NCI-H774 (cell line): Measurements from ENCODE around the gene ALKBH4.
"Not testable (repeated sequence)": the region's sequence is repeated elsewhere in the genome, so short reads cannot be mapped to it uniquely, and the experiment has no call there.

ENCODE experiments used
- DNase-seq: peaks from one replicate; lab custom pipeline; 2025; lab: John Stamatoyannopoulos, UW

The ALKBH4 gene

DNA sequence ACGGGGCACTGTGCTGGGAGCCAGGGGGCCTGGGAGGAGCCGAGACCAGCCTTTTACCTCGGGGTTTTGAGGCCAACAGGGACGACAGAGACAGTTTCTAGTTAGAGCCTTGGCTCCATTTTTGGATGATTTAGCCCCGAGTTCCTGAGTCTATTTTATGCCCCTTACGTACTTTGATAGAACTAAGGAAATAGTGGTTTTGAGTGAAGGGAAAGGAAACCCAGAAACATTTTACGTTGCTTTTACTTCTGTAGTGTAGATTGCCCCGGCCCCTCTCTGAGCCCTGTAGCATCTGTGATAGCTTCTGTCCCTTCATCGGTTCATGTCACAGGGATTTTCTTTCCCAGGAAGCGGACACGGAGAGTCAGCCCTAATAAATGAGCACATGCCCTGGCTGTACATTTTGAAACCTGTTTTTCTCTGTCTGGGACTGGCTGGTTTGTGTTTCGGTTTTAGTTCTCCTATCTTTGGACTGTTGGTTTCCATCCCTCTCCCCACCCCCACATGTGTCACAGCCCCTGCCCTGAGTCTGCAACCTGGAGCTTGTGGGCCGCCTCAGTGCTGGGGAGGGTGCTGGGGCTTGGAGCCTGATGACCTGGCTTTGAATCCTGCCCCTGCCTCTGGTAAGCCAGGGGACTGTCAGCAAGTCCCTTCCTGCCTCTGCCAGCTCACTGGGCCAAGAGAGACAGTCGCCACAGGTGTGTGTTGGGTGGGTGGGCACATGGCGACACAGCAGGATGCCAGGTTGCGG, 38.2 kb downstream of the ALKBH4 start:
- no peak for DNase-seq

DNA sequence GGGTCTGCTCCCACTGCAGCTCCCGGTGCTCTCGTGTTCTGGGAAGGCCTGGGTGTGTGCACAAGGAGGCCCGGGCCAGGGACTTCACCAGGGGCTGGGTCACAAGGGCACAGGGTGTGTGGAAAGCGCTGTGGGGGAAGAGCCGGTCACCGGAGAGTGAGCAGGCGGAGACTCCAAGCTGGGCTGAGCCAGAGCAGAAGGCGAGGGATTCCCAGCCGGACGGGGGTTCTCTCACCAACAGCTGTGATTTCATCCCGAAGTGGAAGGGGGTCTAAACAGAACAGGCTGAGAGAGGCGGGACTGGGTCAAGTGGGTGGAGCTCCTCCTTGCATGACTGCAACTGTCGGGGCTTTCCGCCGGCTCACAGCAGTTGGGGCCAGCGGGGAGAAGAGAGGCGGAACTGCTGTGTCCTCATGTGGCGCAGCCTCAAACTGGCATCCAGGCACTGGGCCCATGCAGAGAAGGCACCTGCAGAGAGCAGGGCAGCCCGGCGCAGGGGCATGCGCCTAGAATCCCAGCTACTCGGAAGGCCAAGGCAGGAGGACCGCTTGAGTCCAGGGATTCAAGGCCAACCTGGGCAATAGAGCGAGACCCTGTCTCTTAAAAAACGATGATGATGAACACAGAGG, 38.9 kb downstream of the ALKBH4 start:
- no peak for DNase-seq

DNA sequence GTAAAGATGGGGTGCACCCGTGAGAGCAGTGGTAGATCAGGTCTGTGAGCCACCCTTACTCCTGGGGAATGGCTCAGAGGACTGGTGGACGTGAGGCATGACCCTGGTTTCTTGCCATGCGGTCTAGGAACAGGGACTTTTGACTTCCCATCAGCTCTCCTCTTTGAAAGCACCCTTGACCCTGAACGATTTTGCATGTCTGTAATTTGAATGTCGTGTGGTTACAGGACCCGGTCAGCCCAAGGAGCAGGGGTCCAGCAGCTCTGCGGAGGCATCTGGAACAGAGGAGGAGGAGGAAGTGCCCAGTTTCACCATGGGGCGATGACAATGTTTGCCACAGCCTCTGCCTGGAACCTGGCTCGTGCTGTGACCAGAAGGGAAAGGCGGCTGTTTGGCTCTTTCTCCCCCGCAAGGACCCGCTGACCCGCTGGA, 39.9 kb downstream of the ALKBH4 start:
- no peak for DNase-seq

- no peak for DNase-seq
Measured at GRCh38 chr7:102424129-102424551, 40.5 kb downstream of the ALKBH4 start.

GRCh38 chr7:102421706-102422240, 42.9 kb downstream of the ALKBH4 start:
- no peak for DNase-seq

DNA sequence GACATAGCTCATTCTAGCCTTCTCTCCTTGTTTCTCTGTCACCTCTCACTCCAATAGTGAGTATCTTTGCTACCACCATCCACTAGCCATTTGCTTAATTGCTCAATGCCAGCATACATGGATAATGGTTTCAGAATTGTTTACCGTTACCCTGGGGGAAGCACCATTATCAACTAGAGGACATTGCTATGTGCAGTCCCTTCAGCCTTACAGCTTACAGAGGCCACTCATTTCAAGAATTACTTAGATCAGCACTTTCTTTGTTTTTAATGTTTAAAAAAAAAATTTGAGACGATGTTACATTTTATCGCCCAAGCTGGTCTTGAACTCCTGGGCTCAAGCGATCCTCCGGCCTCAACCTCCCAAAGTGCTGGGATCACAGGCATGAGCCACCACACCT, 46.1 kb downstream of the ALKBH4 start:
- no peak for DNase-seq

DNA sequence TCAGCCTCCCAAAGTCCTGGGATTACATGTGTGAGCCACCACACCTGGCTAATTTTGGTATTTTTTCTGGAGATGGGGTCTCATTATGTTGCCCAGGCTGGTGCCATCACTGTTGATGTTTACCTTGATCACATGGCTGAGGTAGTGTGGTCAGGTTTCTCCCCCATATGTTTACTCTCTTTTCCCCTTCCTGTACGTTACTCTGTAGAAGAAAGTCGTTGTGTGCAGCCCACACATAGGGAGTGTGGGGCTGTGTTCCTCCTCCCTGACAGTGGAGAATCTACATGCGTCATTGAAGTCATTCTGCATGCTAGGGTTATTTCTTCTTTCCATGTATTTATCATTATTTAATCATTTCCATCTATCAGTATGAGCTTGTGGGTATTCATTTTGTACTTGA, 47.6 kb downstream of the ALKBH4 start:
- DNase-seq = no peak

DNA sequence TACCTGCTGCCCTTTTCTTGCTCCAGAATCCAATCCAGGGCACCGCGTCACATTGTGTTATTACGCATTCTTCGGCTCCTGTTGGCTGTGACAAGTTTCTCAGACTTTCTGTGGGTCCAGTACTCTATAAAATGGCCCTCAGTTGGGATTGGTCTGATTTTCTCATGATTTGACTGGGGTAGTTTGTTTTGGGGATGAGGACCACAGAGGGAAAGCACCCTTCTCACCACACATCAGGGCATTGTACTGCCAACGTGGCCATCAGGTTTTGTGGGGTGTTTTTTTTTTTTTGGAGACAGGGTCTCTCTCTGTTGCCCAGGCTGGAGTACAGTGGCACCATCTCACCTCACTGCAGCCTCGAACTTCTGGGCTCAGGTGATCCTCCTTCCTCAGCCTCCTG, 48.3 kb downstream of the ALKBH4 start:
- DNase-seq = no peak

GRCh38 chr7:102415685-102416225, 48.9 kb downstream of the ALKBH4 start:
- DNase-seq = no peak

DNA sequence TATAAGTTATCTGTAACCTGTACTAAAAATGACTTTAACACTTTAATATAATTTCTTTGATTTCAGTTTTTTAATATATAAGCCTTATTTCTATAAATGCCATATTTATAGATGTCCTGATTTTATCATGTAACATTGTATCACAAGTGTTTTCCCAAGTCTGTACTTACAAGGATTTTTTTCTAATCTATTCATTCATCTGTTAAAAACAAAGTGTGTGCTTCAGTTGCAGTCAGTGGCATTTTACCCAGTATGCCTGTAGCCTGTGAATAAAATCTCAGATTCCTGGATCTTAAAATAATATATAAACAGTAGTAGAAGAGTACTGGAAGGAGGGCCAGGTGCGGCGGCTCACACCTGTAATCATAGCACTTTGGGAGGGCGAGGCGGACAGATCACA, 51.1 kb downstream of the ALKBH4 start:
- no peak for DNase-seq

GRCh38 chr7:102413091-102413490, 51.6 kb downstream of the ALKBH4 start:
- DNase-seq = no peak

- DNase-seq = no peak
Measured at GRCh38 chr7:102412548-102412947, 52.1 kb downstream of the ALKBH4 start.

DNA sequence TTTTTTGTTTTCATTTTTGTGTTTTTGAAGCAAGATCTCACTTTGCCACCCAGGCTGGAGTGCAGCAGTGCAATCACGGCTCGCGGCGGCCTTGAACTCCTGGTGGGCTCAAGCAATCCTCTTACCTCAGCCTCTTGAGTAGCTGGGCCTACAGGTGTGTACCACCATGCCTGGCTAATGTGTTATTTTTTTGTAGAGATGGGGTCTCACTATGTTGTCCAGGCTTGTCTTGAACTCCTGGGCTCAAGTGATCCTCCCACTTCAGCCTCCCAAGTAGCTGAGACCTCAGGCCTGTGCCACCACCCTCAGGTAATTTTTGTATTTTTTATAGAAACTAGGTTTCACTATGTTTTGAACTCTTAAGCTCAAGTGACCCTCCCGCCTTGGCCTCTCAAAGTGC, 53.7 kb downstream of the ALKBH4 start:
- no peak for DNase-seq

DNA sequence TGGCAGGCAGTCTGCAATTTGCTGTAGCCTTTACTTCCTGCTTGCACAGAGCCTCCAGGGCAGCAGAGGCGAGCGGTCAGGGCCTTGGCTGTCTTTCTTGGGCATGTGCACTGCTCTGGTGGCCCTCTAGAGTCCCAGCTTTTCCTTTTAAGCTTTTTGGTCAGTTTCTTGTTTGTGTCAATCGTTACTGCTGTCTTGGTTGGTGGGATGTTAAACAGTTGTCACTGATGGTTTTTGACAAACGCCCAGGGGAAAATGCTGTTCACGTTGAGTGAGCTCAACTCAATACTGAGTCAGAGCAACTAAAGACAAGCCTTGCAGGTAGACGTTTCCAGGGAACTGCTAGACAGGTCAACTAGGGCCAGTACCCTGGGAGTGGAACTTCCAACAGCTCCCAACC, 54.5 kb downstream of the ALKBH4 start:
- no peak for DNase-seq

GRCh38 chr7:102409340-102409739, 55.3 kb downstream of the ALKBH4 start:
- DNase-seq = no peak

DNA sequence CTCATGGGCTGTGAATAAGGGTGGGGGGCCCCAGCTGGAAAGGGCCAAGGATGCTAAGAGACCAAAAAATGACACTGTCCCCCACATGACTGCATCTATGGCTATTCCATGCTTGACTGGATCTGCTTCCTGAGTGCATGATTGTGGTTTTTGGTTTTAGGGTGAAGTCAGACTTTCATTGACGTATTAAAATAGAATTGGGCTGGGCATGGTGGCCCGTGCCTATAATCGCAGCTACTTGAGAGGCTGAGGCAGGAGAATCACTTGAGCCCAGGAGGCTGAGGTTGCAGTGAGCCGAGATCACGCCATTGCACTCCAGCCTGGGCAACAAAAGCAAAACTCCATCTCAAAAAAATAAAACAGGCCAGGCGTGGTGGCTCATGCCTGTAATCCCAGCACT, 56.1 kb downstream of the ALKBH4 start:
- not testable (repeated sequence) for DNase-seq

- no peak for DNase-seq
Measured at GRCh38 chr7:102407910-102408309, 56.8 kb downstream of the ALKBH4 start.
